Nephron progenitor cell (in vitro differentiated cells): ENCODE data around the gene TBX10.

ENCODE experiments used
- DNase-seq: peaks from one replicate; pipeline ENCODE4 v3.0.0; 2021
- H3K27ac Mint-ChIP-seq: 2 replicates; pipeline ENCODE4 v1.8.0; 2021; ENCODE audit warnings: mild to moderate bottlenecking, moderate library complexity, mixed read lengths
- H3K27me3 Mint-ChIP-seq: 2 replicates; pipeline ENCODE4 v1.8.0; 2021; ENCODE audit warnings: mild to moderate bottlenecking, low read depth, mixed read lengths; ENCODE audit not compliant: poor library complexity
- H3K36me3 Mint-ChIP-seq: 2 replicates; pipeline ENCODE4 v1.8.0; 2021; ENCODE audit warnings: low read depth, mixed read lengths
- H3K4me1 Mint-ChIP-seq: 2 replicates; pipeline ENCODE4 v1.8.0; 2021; ENCODE audit warnings: mixed read lengths
- H3K4me3 Mint-ChIP-seq: 2 replicates; pipeline ENCODE4 v1.8.0; 2021; ENCODE audit warnings: mild to moderate bottlenecking, moderate library complexity, mixed read lengths
- H3K9me3 Mint-ChIP-seq: 2 replicates; pipeline ENCODE4 v1.8.0; 2021; ENCODE audit warnings: mild to moderate bottlenecking, moderate library complexity, mixed read lengths
- CTCF ChIP-seq: fragments of 200-600 bp; sonication (generic); IDR thresholded peaks from 2 replicates; pipeline ENCODE4 v1.5.0; 2021; ENCODE audit warnings: antibody characterized with exemption

The TBX10 gene

GRCh38 chr11:67584205-67584880 is 55.2 kb downstream of the TBX10 start:
- H3K4me1 Mint-ChIP-seq: peaks cover 52% of the 10 kb centered on the region
- peak; percentile 61 for DNase-seq
- H3K36me3 Mint-ChIP-seq: peaks cover 43% of the 10 kb centered on the region

GRCh38 chr11:67583247-67584204 is 56.0 kb downstream of the TBX10 start, which contains the start of gene GSTP1:
TSS of gene GSTP1 (plus strand) at chr11:67583812. CDS start at chr11:67583844, 32 bp downstream.
- DNase-seq: peak; percentile 93
- peak; percentile 73 for TF ChIP-seq CTCF
- Mint-ChIP-seq H3K4me3 (peak within 1 kb of the TSS; percentile 96), H3K27ac (peak within 1 kb of the TSS; percentile 97), H3K4me1 (peaks cover 56% of the 10 kb centered on the region), H3K9me3 (peaks cover 3% of the 10 kb centered on the region), H3K27me3 (peaks cover 53% of the 10 kb centered on the region), H3K36me3 (peaks cover 38% of the 10 kb centered on the region)

More at GRCh38 chr11:67584205-67584880, 55.2 kb downstream of the TBX10 start:
- TF ChIP-seq CTCF: no peak
- Mint-ChIP-seq H3K27ac (peak overlapping the region; percentile 37), H3K9me3 (peaks cover 3% of the 10 kb centered on the region), H3K4me3 (peak overlapping the region; percentile 96), H3K27me3 (peaks cover 47% of the 10 kb centered on the region)

GRCh38 chr11:67582011-67582410 is 57.6 kb downstream of the TBX10 start:
- H3K27ac Mint-ChIP-seq: no peak overlapping the region
- H3K4me1 Mint-ChIP-seq: peaks cover 56% of the 10 kb centered on the region
- H3K4me3 Mint-ChIP-seq: peak overlapping the region; percentile 96
- no peak for DNase-seq
- peaks cover 65% of the 10 kb centered on the region for H3K27me3 Mint-ChIP-seq
- H3K36me3 Mint-ChIP-seq: peaks cover 23% of the 10 kb centered on the region
- no peak for TF ChIP-seq CTCF
- peaks cover 3% of the 10 kb centered on the region for H3K9me3 Mint-ChIP-seq

- peak overlapping the region; percentile 58 for H3K27ac Mint-ChIP-seq
Observed at GRCh38 chr11:67581469-67581868, 58.1 kb downstream of the TBX10 start.

More at GRCh38 chr11:67581469-67581868, 58.1 kb downstream of the TBX10 start:
- H3K27me3 Mint-ChIP-seq: peaks cover 66% of the 10 kb centered on the region
- H3K36me3 Mint-ChIP-seq: peaks cover 18% of the 10 kb centered on the region
- H3K9me3 Mint-ChIP-seq: peaks cover 3% of the 10 kb centered on the region
- peak overlapping the region; percentile 56 for H3K4me3 Mint-ChIP-seq
- no peak for DNase-seq
- TF ChIP-seq CTCF: no peak
- H3K4me1 Mint-ChIP-seq: peaks cover 54% of the 10 kb centered on the region
